HG02885 (cell line): ENCODE data around the gene TNS3.

ENCODE experiments used
- ATAC-seq: cut with Tn5 transposase; IDR thresholded peaks from one replicate; pipeline ENCODE4 v1.9.1; 2021; ENCODE audit warnings: mild to moderate bottlenecking; ENCODE audit not compliant: unreplicated experiment, poor library complexity

Gene TNS3

GRCh38 chr7:47303014-47303694 lies 278.8 kb downstream of the TNS3 start:
- ATAC-seq, result no peak

DNA sequence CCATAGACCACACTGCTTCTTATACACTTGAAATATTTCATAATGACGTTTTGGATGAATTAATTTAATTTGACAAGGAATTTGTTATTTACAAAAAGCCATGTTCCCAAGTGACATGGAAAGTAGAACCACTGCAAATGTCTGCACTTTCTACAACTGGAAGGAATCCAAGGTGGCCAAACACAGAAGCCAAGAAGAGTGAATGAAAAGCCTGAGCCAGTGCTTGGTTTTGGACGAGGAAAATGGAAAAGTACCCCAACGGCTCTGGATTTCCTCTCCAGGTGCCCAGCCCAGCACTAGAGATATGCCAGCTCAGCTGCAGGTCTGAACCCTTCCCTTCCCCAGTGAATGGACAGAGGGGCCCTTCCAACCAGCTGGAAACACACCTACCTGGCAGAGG lies 279.4 kb downstream of the TNS3 start:
- ATAC-seq, result no peak

DNA sequence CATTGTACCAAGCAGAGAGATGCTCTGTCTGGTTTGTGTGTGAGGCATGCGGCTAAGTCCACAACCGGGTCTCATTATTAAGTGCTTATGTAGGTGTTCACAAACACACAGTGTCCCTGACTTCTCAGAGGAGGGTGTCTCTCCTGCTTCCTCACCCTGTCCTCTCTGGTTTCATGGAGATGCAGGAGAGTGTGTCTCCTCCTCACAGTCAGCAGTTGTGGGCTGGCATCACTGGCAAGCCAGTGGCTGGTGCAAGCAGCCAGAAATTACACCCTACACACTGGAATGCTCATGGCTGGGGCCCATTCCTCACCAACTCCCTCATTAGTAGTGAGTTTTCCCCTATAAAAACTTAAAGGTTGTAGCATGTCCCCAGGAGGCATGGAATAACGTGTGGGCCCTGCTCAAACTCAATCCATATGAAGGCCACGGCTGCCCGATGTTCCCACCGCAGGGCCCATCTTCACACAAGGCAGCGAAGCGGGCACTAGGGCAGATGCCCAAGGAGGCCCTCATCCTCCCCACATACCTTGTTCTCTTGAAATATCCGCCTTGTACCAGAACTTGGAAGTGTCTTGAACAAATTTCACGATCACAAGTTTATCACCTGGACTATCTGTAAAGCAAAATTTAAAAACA lies 280.1 kb downstream of the TNS3 start:
- ATAC-seq, result no peak

- ATAC-seq, result no peak
These were observed 280.8 kb downstream of the TNS3 start for GRCh38 chr7:47301105-47301477.

- no peak for ATAC-seq
These were observed 281.3 kb downstream of the TNS3 start for GRCh38 chr7:47300472-47301104.

- ATAC-seq, result no peak
These were observed 282.4 kb downstream of the TNS3 start for GRCh38 chr7:47299496-47299895.

DNA sequence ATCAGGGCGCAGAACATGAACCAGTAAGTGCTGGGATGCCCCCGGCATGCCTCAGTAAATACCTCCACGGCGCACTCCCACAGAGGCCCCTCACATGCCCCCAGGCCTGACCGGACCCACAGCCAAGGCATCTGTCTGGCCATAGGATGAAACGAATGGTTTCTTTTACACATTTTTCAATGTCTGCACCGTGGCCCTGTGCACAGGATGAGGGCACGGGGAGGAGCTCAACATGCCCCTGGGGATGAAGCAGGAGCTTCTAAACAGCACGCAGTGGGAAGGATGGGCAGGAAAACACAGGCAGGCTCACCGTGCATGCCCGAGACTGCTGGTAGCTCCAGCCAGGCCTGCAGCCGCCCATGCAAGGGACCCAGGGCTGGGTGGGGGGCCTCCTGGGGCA lies 283.3 kb downstream of the TNS3 start:
- no peak for ATAC-seq

GRCh38 chr7:47297120-47297519 lies 284.8 kb downstream of the TNS3 start:
- ATAC-seq, result no peak

- ATAC-seq, result no peak
These were observed 286.3 kb downstream of the TNS3 start for GRCh38 chr7:47295606-47296005.

- ATAC-seq, result no peak
These were observed 287.2 kb downstream of the TNS3 start for GRCh38 chr7:47294556-47295222.

- ATAC-seq, result no peak
These were observed 287.9 kb downstream of the TNS3 start for GRCh38 chr7:47293884-47294555.

DNA sequence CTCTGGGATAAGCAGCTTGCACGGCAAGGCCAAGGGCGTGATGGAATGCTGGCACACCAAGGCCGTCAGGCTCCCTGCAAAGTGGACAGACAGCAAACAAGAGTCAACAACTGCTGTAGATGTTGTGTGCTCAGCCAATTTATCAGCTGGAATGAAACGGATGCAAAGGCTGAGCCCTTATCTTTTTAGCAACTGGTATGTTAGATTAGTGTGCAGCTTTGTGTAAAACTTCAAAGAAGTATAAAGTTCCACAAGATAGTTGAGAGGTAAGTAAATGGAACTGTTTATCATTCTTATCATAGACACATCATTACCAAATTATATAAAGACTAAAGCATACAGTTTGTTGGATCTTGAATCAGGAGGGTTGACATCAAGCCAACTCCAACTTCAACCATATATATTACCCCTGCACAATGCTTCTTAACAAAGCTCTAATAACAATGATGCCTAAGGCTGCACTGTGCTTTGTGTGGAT lies 289.0 kb downstream of the TNS3 start:
- ATAC-seq, result no peak

GRCh38 chr7:47291461-47292081 lies 290.3 kb downstream of the TNS3 start:
- peak; percentile 95 for ATAC-seq

- ATAC-seq, result no peak
These were observed 291.0 kb downstream of the TNS3 start for GRCh38 chr7:47290867-47291266.

DNA sequence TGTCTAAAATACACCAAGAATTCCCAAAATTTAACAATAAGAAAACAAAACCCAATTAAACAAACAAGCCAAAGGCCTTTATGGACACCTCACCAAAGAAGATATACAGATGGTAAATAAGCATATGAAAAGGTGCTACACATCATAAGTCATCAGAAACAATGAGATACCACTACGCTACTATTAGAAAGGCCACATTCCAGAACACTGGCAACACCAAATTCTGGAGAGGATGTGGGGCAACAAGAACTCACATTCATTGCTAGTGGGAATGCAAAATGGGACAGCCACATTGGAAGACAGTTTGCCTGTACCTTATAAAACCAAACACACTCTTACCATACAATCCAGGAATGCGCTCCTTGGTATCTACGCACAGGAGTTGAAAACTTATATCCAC lies 291.4 kb downstream of the TNS3 start:
- no peak for ATAC-seq

- ATAC-seq, result no peak
These were observed 293.9 kb downstream of the TNS3 start for GRCh38 chr7:47288060-47288459.

GRCh38 chr7:47285860-47286491 lies 295.9 kb downstream of the TNS3 start:
- ATAC-seq, result no peak

GRCh38 chr7:47284691-47285635 lies 296.9 kb downstream of the TNS3 start:
- no peak for ATAC-seq
